T-helper 22 cell (primary cell): ENCODE data around the gene BCL2L1.
"Not testable (repeated sequence)": the region's sequence is repeated elsewhere in the genome, so short reads cannot be mapped to it uniquely, and the experiment has no call there.

Experiments used
- DNase-seq: peaks from one replicate; pipeline ENCODE4 v3.0.0-alpha.2; 2020; ENCODE audit warnings: low read depth

BCL2L1 gene

GRCh38 chr20:31722257-31723068, at the start of gene BCL2L1:
Gene BCL2L1 (minus strand): TSS chr20:31722868. CDS start chr20:31722218, 650 bp downstream.
- peak; percentile 50 for DNase-seq

- no peak for DNase-seq
Measured at GRCh38 chr20:31770243-31770642, 47.6 kb upstream of the BCL2L1 start.

DNA sequence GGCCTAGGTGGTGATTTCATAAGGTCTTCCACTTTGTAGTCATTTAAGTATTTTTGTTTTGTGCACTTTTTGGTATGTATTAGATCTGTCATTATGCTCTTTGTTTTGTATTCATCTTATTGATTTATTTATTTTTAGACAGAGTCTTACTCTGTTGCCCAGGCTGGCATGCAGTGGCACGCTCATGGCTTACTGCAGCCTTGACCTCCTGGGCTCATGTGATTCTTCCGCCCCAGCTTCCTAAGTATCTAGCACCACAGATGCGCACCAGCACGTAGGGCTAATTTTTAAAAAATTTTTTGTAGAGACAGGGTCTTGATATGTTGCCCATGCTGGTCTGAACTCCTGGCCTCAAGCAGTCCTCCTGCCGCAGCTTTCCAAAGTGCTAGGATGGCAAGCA, 47.0 kb upstream of the BCL2L1 start:
- no peak for DNase-seq

GRCh38 chr20:31767805-31768204, 45.1 kb upstream of the BCL2L1 start:
- no peak for DNase-seq

DNA sequence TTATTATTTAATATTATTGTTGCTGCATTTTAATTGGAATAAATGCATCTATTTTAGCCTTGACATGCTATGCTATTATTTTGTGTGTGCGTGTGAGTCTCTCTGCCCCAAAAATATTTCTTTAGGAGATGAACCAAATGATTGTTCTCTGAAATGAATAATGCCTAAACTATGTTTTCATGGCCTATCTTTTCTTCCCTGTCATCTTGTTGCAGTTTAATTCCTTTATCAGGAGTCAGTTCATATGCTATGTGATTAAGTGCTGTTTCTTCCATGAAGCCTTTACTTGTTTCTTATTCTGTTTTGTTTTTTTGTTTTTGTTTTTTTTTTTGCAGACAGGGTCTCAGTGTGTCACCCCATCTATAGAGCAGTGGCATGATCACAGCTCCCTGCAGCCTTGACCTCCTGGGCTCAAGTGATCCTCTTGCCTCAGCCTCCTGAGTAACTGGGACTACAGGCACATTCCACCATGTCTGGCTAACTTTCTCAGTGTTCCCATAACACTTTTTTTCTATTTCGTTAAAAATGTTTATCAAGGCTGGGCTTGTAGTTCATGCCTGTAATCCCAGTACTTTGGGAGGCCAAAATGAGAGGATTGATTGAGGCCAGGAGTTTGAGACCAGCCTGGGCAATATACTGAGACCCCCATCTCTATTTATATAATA, 42.1 kb upstream of the BCL2L1 start:
- no peak for DNase-seq

GRCh38 chr20:31760519-31761240, 38.0 kb upstream of the BCL2L1 start:
- no peak for DNase-seq

- DNase-seq = no peak
Measured at GRCh38 chr20:31759836-31760518, 37.3 kb upstream of the BCL2L1 start.

DNA sequence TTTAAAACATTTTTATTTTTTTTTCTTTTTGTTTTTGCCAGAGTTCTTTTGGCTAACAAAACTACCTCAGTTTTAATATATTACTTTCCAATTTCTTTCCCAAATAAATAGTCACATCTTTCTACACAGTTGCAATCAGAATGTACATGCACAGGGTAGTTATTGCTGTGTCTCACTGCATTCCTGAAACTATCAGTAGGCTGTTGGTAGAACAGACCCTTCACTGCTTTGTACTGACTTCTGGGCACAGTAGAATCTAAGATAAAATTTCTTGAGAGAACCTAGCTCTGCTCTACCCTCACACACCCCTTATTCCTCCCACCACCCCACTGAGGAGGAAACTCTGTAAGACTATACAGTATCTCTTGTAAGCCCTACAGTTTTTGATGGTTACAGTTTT, 36.3 kb upstream of the BCL2L1 start:
- DNase-seq = no peak

GRCh38 chr20:31758521-31758920, 35.9 kb upstream of the BCL2L1 start:
- DNase-seq = no peak

DNA sequence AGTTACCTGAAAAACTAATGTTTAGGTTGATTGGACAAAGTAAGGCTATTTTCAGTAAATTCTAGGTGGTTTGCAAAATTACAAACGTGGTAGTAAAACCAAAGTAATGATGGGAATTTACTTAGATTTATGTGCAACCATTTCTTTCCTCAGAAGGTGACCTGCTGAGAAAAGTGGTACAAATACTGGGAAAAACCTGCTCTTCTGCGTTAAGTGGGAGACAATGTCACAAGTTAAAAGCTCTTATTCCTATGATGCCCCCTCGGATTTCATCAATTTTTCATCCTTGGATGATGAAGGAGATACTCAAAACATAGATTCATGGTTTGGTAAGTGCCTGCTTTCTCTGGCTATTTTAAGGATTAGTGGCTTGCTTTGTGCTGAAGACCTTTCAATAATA, 34.6 kb upstream of the BCL2L1 start:
- DNase-seq = no peak

- DNase-seq = no peak
Measured at GRCh38 chr20:31751126-31751525, 28.5 kb upstream of the BCL2L1 start.

DNA sequence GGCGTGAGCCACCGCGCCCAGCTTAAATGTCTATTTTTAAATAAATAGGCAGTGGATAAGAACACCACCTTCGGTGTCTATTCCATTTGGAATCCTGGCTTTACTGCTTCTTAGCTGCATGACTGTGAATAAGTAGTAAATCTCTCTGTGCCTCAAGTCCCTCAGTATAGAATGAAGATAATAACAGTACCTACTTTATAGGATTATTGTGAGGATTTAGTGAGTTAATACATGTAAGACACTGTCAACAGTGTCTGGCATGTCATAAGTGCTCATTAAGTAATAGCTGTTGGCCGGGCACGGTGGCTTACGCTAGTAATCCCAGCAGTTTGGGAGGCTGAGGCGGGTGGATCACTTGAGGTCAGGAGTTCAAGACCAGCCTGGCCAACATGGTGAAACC, 26.6 kb upstream of the BCL2L1 start:
- DNase-seq = no peak

DNA sequence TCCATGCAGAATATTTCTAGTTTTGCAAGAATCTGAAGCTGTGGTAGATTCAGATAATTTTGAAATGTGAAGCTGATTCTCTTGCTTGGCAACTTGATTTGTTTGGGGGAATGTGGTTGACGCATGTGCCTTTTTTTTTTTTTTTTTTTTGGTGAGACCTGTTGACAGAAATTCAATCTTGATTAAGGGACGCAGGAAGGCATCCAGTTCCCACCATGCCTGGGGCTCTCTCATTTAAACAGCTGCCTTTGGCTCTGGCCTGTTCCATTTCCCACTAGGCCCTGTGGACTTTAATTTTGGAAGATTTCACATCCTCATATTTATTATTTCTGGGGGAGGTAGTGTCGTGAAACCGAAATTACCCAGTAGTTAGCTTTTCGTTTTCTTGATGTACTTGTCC, 25.0 kb upstream of the BCL2L1 start:
- DNase-seq = no peak

DNA sequence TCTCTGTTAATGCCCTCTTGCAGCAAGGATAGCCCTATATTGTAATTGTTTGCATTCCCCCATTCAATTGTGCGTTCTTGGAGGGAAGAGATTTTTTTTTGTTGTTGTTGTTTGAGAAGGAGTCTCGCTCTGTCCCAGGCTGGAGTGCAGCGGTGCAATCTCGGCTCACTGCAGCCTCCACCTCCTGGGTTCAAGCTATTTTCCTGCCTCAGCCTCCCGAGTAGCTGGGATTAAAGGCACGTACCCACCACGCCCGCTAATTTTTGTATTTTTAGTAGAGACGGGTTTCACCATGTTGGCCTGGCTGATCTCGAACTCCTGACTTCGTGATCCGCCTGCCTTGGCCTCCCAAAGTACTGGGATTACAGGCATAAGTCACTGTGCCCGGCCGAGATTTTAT, 24.4 kb upstream of the BCL2L1 start:
- DNase-seq = not testable (repeated sequence)

DNA sequence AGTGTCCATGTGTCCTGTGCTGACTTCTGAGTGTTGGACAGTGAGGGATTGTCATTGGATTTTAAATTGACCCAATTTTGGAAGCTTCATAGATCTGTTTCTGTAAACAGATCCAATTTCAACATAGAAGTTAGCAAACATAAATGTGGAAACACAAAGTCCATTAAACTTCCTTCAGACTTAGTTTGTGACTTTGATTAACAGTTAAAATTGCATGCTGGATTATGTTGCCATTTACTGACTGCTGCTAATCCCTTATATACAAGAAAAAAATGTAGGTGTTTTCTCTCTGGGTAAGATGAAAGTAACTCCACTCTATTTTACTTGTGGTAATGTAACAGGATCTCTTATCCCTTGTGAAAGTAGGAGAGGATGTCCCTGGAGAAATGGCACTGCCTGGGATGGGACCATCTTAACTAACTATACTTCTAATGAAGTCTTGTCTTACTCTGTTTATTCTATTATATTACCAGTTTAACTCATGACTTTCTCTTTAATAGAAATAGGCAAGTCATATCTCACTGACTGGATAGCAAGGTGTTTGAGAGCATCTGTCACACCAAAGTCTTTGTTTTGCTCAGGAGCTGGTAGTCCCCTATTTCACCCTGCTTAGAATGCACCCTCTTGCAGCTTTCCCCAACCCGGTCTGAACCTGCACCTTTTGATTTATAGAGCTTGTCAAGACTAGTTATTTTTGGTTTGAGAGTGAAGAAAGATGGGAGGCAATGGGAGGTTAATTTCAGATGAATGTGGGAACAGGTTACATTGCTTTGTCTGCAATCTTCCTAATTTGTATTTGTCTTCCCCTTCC, 23.6 kb upstream of the BCL2L1 start:
- no peak for DNase-seq

DNA sequence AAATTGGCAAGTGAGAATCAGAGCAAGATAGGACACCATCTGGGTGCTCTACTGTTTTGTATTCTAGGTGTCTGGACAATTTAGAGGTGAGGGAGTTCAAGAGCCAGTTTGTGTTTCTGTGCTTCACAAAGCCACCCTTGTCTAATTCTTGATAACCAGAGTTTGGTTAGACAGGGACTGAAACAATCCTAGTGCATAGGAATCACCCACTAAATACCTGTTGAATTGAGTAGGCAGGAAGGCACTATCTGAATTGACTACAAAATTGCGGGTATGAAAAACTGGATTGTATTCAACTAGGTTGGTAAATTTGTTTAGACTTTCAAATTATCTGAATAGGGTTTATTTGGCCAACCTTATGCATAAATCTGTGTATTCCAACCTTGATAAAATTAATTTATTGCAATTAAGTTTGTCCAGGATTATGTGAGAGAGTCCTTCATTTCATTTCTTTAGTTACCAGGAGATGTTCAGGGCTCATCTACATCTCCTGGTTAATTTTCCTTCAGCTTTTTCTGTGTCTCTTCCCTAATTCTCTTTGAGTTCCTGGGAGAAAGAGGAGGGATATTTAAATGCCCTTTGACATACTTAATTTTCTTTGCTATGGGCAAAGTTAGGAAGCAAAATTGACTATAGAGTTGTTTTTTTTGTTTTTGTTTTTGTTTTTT, 18.1 kb upstream of the BCL2L1 start:
- no peak for DNase-seq

GRCh38 chr20:31740208-31740607, 17.5 kb upstream of the BCL2L1 start:
- DNase-seq = no peak

- no peak for DNase-seq
Measured at GRCh38 chr20:31739550-31739977, 16.9 kb upstream of the BCL2L1 start.

GRCh38 chr20:31738729-31739549, 16.3 kb upstream of the BCL2L1 start, which contains the start of gene TPX2:
Gene TPX2 (plus strand): TSS chr20:31739290. CDS start chr20:31757477, 18,187 bp downstream.
- peak; percentile 66 for DNase-seq

GRCh38 chr20:31731321-31731717, 8.7 kb upstream of the BCL2L1 start:
- DNase-seq = no peak
